BJ (cell line): Measurements from ENCODE around the gene TNNT2. TPM values are rescaled to one million over a fixed set of nuclear protein-coding genes. Genes with fewer than 3 reads are reported as not detected.

Experiments
- CTCF ChIA-PET: fragments of 350-600 bp; formaldehyde crosslinking; extraction: SDS; loops from one replicate; lab custom pipeline; 2021; ENCODE audit warnings: antibody characterized with exemption, inconsistent platforms; lab: Yijun Ruan, JAX
- POLR2A ChIA-PET: fragments of 300-600 bp; sonication (Branson Sonifier 250); formaldehyde crosslinking; extraction: SDS; loops from one replicate; lab custom pipeline; 2021; ENCODE audit warnings: antibody characterized with exemption; lab: Charles Lee
- DNase-seq: peaks from one replicate; pipeline ENCODE4 v3.0.0-alpha.2; 2011; ENCODE audit warnings: low read depth
- H3K27me3 ChIP-seq: 2 replicates; pipeline ENCODE4 v1.6.0; 2011; ENCODE audit warnings: low read length; ENCODE audit not compliant: control insufficient read depth, insufficient read depth
- H3K36me3 ChIP-seq: 2 replicates; pipeline ENCODE4 v1.5.1; 2011; ENCODE audit warnings: low read length; ENCODE audit not compliant: control insufficient read depth, insufficient read depth
- H3K4me3 ChIP-seq: 2 replicates; pipeline ENCODE4 v1.5.1; 2011; ENCODE audit warnings: low read depth, mild to moderate bottlenecking, control low read depth, low read length
- CTCF ChIP-seq: IDR thresholded peaks from 2 replicates; pipeline ENCODE4 v1.5.1; 2011; ENCODE audit warnings: low read depth, mild to moderate bottlenecking, control low read depth, inconsistent platforms, low read length, moderate library complexity; ENCODE audit not compliant: insufficient read depth
- polyA plus RNA-seq: library from polyadenylated mRNA; depleted of rRNA; stranded (reverse); fragments of >200 nt; gene quantifications from 2 replicates; pipeline ENCODE4 v1.2.3, GENCODE V29; 2011

The TNNT2 gene
- polyA plus RNA-seq, 1 experiment = not detected

GRCh38 chr1:201379733-201380242, 2.3 kb upstream of the TNNT2 start:
- TF ChIP-seq CTCF = no peak
- no peak for DNase-seq
- peaks cover 9% of the 10 kb centered on the region for H3K27me3 ChIP-seq
- CTCF ChIA-PET = no interaction called here
- POLR2A ChIA-PET = no interaction called here
- H3K4me3 ChIP-seq = no peak overlapping the region
- H3K36me3 ChIP-seq = no peaks in the 10 kb centered on the region

- Histone ChIP-seq H3K36me3 (no peaks in the 10 kb centered on the region), H3K27me3 (peaks cover 14% of the 10 kb centered on the region), H3K4me3 (no peak overlapping the region)
- TF ChIP-seq CTCF = no peak
- CTCF ChIA-PET = interaction anchor here (0.6 to 0.7 kb wide), 2 partner anchors 31 to 64 kb away, joined by 3 read pairs; no protein-coding TSS in a partner anchor
- no peak for DNase-seq
- POLR2A ChIA-PET = interaction anchor here (0.6 to 0.7 kb wide), 2 partner anchors 32 to 96 kb away, joined by 3 read pairs; no protein-coding TSS in a partner anchor
Measured at GRCh38 chr1:201378804-201379203, 1.3 kb upstream of the TNNT2 start.

GRCh38 chr1:201376464-201377374, 761 bp downstream of the TNNT2 start:
- ChIA-PET CTCF (interaction anchor here (0.9 to 5.5 kb wide), 9 partner anchors 9 to 122 kb away, joined by 3 to 41 read pairs (median 9); no protein-coding TSS in a partner anchor), POLR2A (interaction anchor here (0.6 kb wide), 1 partner anchor 184 kb away, joined by 3 read pairs; no protein-coding TSS in a partner anchor)
- H3K27me3 ChIP-seq = peaks cover 27% of the 10 kb centered on the region
- peak; percentile 61 for TF ChIP-seq CTCF
- DNase-seq = peak; percentile 2
- no peak overlapping the region for H3K4me3 ChIP-seq
- no peaks in the 10 kb centered on the region for H3K36me3 ChIP-seq

GRCh38 chr1:201376107-201376463, 1.4 kb downstream of the TNNT2 start:
- no peak for DNase-seq
- Histone ChIP-seq H3K36me3 (no peaks in the 10 kb centered on the region), H3K4me3 (no peak overlapping the region), H3K27me3 (peaks cover 28% of the 10 kb centered on the region)
- POLR2A ChIA-PET = interaction anchor here (0.6 kb wide), 1 partner anchor 183 kb away, joined by 3 read pairs; no protein-coding TSS in a partner anchor
- CTCF ChIA-PET = interaction anchor here (0.9 to 5.5 kb wide), 8 partner anchors 9 to 122 kb away, joined by 3 to 41 read pairs (median 10); no protein-coding TSS in a partner anchor
- no peak for TF ChIP-seq CTCF

GRCh38 chr1:201375169-201375568, 2.3 kb downstream of the TNNT2 start:
- Histone ChIP-seq H3K36me3 (no peaks in the 10 kb centered on the region), H3K4me3 (no peak overlapping the region), H3K27me3 (peaks cover 29% of the 10 kb centered on the region)
- ChIA-PET POLR2A (no interaction called here), CTCF (interaction anchor here (0.6 to 5.5 kb wide), 8 partner anchors 10 to 228 kb away, joined by 3 to 41 read pairs (median 10); no protein-coding TSS in a partner anchor)
- peak; percentile 36 for TF ChIP-seq CTCF
- no peak for DNase-seq
